ENCODE data around the gene PDPK1. TPM values are rescaled to one million over a fixed set of nuclear protein-coding genes. Genes with fewer than 3 reads are reported as not detected.

PDPK1 gene
- total RNA-seq, 4 donors from 2014 or later = 22.2 to 34.5 (median 25.6) TPM

- ATAC-seq (ENCODE audit: low FRiP score) (no peak), DNase-seq (ENCODE audit: low spot score) (no peak)
- TF ChIP-seq CTCF (IDR thresholded peaks at IDR 0.05) = no peak
Observed at GRCh38 chr16:2495041-2495440, 42.8 kb upstream of the PDPK1 start.

GRCh38 chr16:2496223-2497115, 41.4 kb upstream of the PDPK1 start:
- ATAC-seq (ENCODE audit: low FRiP score) (no peak), DNase-seq (ENCODE audit: low spot score) (no peak)
- no peak for TF ChIP-seq CTCF (IDR thresholded peaks at IDR 0.05)

GRCh38 chr16:2497116-2497630, 40.6 kb upstream of the PDPK1 start:
- TF ChIP-seq CTCF (IDR thresholded peaks at IDR 0.05) = no peak
- ATAC-seq (ENCODE audit: low FRiP score) (no peak), DNase-seq (ENCODE audit: low spot score) (no peak)

GRCh38 chr16:2497695-2498484, 39.9 kb upstream of the PDPK1 start:
- no peak for TF ChIP-seq CTCF (IDR thresholded peaks at IDR 0.05)
- DNase-seq (ENCODE audit: low spot score) (no peak), ATAC-seq (ENCODE audit: low FRiP score) (no peak)

GRCh38 chr16:2498531-2499253, 39.1 kb upstream of the PDPK1 start:
- no peak for TF ChIP-seq CTCF (IDR thresholded peaks at IDR 0.05)
- no peak for ATAC-seq (ENCODE audit: low FRiP score)
- DNase-seq (ENCODE audit: low spot score) = no peak

GRCh38 chr16:2499454-2499853, 38.4 kb upstream of the PDPK1 start:
- DNase-seq (ENCODE audit: low spot score) (no peak), ATAC-seq (ENCODE audit: low FRiP score) (no peak)
- no peak for TF ChIP-seq CTCF (IDR thresholded peaks at IDR 0.05)

Data from omental fat pad (tissue), 4 donors.